ENCODE results near the gene RAP1A.

RAP1A gene

GRCh38 chr1:111747947-111748346 is 128.4 kb downstream of the RAP1A start:
- no peak for DNase-seq
- peaks cover 20% of the 10 kb centered on the region for H3K27me3 Mint-ChIP-seq
- CTCF ChIA-PET = interaction anchor here (0.6 to 11.2 kb wide), 26 partner anchors 9 to 608 kb away, joined by 3 to 105 read pairs (median 4); partner anchors contain the start of genes CEPT1, DRAM2 and INKA2
- H3K4me3 Mint-ChIP-seq = no peak overlapping the region
- no peaks in the 10 kb centered on the region for H3K36me3 Mint-ChIP-seq
- H3K9me3 Mint-ChIP-seq = no peaks in the 10 kb centered on the region
- no peak overlapping the region for H3K27ac Mint-ChIP-seq
- H3K4me1 Mint-ChIP-seq = peaks cover 13% of the 10 kb centered on the region

- Mint-ChIP-seq H3K9me3 (no peaks in the 10 kb centered on the region), H3K27ac (peak overlapping the region; percentile 6), H3K36me3 (no peaks in the 10 kb centered on the region), H3K4me3 (no peak overlapping the region), H3K27me3 (peaks cover 22% of the 10 kb centered on the region), H3K4me1 (peaks cover 22% of the 10 kb centered on the region)
- no peak for DNase-seq
- CTCF ChIA-PET = interaction anchor here (0.9 to 11.2 kb wide), 7 partner anchors 10 to 276 kb away, joined by 3 to 105 read pairs (median 4); partner anchors contain the start of genes C1orf162 and INKA2
Measured at GRCh38 chr1:111749628-111750027, 130.0 kb downstream of the RAP1A start.

GRCh38 chr1:111750856-111751255 is 131.3 kb downstream of the RAP1A start:
- H3K4me1 Mint-ChIP-seq = peaks cover 31% of the 10 kb centered on the region
- no peak overlapping the region for H3K27ac Mint-ChIP-seq
- CTCF ChIA-PET = interaction anchor here (1.0 to 11.2 kb wide), 7 partner anchors 8 to 269 kb away, joined by 3 to 105 read pairs (median 9); partner anchors contain the start of gene INKA2
- no peaks in the 10 kb centered on the region for H3K9me3 Mint-ChIP-seq
- peaks cover 2% of the 10 kb centered on the region for H3K36me3 Mint-ChIP-seq
- no peak for DNase-seq
- no peak overlapping the region for H3K4me3 Mint-ChIP-seq
- peaks cover 22% of the 10 kb centered on the region for H3K27me3 Mint-ChIP-seq

- Mint-ChIP-seq H3K4me1 (peaks cover 39% of the 10 kb centered on the region), H3K27me3 (peaks cover 22% of the 10 kb centered on the region), H3K36me3 (peaks cover 7% of the 10 kb centered on the region), H3K9me3 (no peaks in the 10 kb centered on the region), H3K4me3 (no peak overlapping the region), H3K27ac (no peak overlapping the region)
- CTCF ChIA-PET = interaction anchor here (1.0 to 11.2 kb wide), 8 partner anchors 9 to 274 kb away, joined by 3 to 105 read pairs (median 7); partner anchors contain the start of gene INKA2
- no peak for DNase-seq
Measured at GRCh38 chr1:111751906-111752575, 132.5 kb downstream of the RAP1A start.

GRCh38 chr1:111754984-111755330 is 135.4 kb downstream of the RAP1A start:
- H3K36me3 Mint-ChIP-seq = peaks cover 16% of the 10 kb centered on the region
- H3K27me3 Mint-ChIP-seq = peaks cover 13% of the 10 kb centered on the region
- CTCF ChIA-PET = interaction anchor here (0.6 to 1.6 kb wide), 7 partner anchors 22 to 305 kb away, joined by 3 to 24 read pairs (median 4); no protein-coding TSS in a partner anchor
- H3K27ac Mint-ChIP-seq = peak overlapping the region; percentile 96
- H3K9me3 Mint-ChIP-seq = no peaks in the 10 kb centered on the region
- H3K4me1 Mint-ChIP-seq = peaks cover 54% of the 10 kb centered on the region
- H3K4me3 Mint-ChIP-seq = peak overlapping the region; percentile 88
- DNase-seq = peak; percentile 55

- peak; percentile 94 for DNase-seq
- peaks cover 10% of the 10 kb centered on the region for H3K27me3 Mint-ChIP-seq
- H3K4me3 Mint-ChIP-seq = peak within 1 kb of the TSS; percentile 88
- CTCF ChIA-PET = interaction anchor here (0.6 to 2.0 kb wide), 8 partner anchors 22 to 305 kb away, joined by 3 to 24 read pairs (median 4); no protein-coding TSS in a partner anchor
- H3K9me3 Mint-ChIP-seq = no peaks in the 10 kb centered on the region
- peaks cover 56% of the 10 kb centered on the region for H3K4me1 Mint-ChIP-seq
- H3K27ac Mint-ChIP-seq = peak within 1 kb of the TSS; percentile 96
- H3K36me3 Mint-ChIP-seq = peaks cover 19% of the 10 kb centered on the region
Measured at GRCh38 chr1:111755331-111756123, 135.9 kb downstream of the RAP1A start, which contains the start of gene DDX20. DDX20 (plus strand) TSS chr1:111755901; CDS start chr1:111755925, 24 bp downstream.

GRCh38 chr1:111756124-111756513 is 136.5 kb downstream of the RAP1A start:
- CTCF ChIA-PET = interaction anchor here (0.7 to 2.0 kb wide), 5 partner anchors 13 to 356 kb away, joined by 3 to 8 read pairs (median 6); no protein-coding TSS in a partner anchor
- Mint-ChIP-seq H3K36me3 (peaks cover 24% of the 10 kb centered on the region), H3K4me1 (peaks cover 56% of the 10 kb centered on the region), H3K27ac (peak overlapping the region; percentile 96), H3K4me3 (peak overlapping the region; percentile 88), H3K27me3 (peaks cover 6% of the 10 kb centered on the region), H3K9me3 (no peaks in the 10 kb centered on the region)
- DNase-seq = no peak

- H3K4me1 Mint-ChIP-seq = peaks cover 45% of the 10 kb centered on the region
Measured at GRCh38 chr1:111758373-111758772, 138.8 kb downstream of the RAP1A start.

GRCh38 chr1:111761717-111762116 is 142.1 kb downstream of the RAP1A start:
- no peak overlapping the region for H3K4me3 Mint-ChIP-seq
- CTCF ChIA-PET = interaction anchor here (1.3 kb wide), 1 partner anchor 46 kb away, joined by 3 read pairs; no protein-coding TSS in a partner anchor
- DNase-seq = no peak
- H3K27me3 Mint-ChIP-seq = no peaks in the 10 kb centered on the region
- H3K27ac Mint-ChIP-seq = no peak overlapping the region
- H3K4me1 Mint-ChIP-seq = peaks cover 28% of the 10 kb centered on the region
- H3K9me3 Mint-ChIP-seq = no peaks in the 10 kb centered on the region
- peaks cover 57% of the 10 kb centered on the region for H3K36me3 Mint-ChIP-seq

More at GRCh38 chr1:111758373-111758772, 138.8 kb downstream of the RAP1A start:
- CTCF ChIA-PET = no interaction called here
- no peak overlapping the region for H3K4me3 Mint-ChIP-seq
- H3K9me3 Mint-ChIP-seq = no peaks in the 10 kb centered on the region
- H3K27me3 Mint-ChIP-seq = no peaks in the 10 kb centered on the region
- peaks cover 38% of the 10 kb centered on the region for H3K36me3 Mint-ChIP-seq
- H3K27ac Mint-ChIP-seq = no peak overlapping the region
- no peak for DNase-seq

GRCh38 chr1:111762332-111762731 is 142.7 kb downstream of the RAP1A start:
- Mint-ChIP-seq H3K27ac (no peak overlapping the region), H3K27me3 (no peaks in the 10 kb centered on the region), H3K4me1 (peaks cover 21% of the 10 kb centered on the region), H3K36me3 (peaks cover 58% of the 10 kb centered on the region), H3K4me3 (no peak overlapping the region), H3K9me3 (no peaks in the 10 kb centered on the region)
- no peak for DNase-seq
- CTCF ChIA-PET = interaction anchor here (1.3 to 2.2 kb wide), 2 partner anchors 46 to 281 kb away, joined by 3 to 5 read pairs; no protein-coding TSS in a partner anchor
